Mucosa of rectum (tissue), 2 donors: ENCODE data around the gene CACNA1E.

Source experiments
- H3K27ac ChIP-seq, 2 donors: one replicate each; pipeline ENCODE4 v1.7.0; 2013; ENCODE audit warnings: inconsistent platforms in 2 of 2, low read depth in 2 of 2, low read length in 2 of 2
- H3K27me3 ChIP-seq, 2 donors: one replicate each; pipeline ENCODE4 v1.7.0; 2013; ENCODE audit warnings: low read length in 2 of 2; ENCODE audit not compliant: control insufficient read depth in 2 of 2, insufficient read depth in 2 of 2
- H3K36me3 ChIP-seq, 2 donors: one replicate each; pipeline ENCODE4 v1.7.0; 2013; ENCODE audit warnings: low read length in 2 of 2; ENCODE audit not compliant: control insufficient read depth in 2 of 2, insufficient read depth in 2 of 2
- H3K4me1 ChIP-seq, 2 donors: one replicate each; pipeline ENCODE4 v1.7.0; 2013; ENCODE audit warnings: low read length in 2 of 2, mild to moderate bottlenecking in 1 of 2; ENCODE audit not compliant: control insufficient read depth in 2 of 2, insufficient read depth in 2 of 2
- H3K4me3 ChIP-seq, 2 donors: one replicate each; pipeline ENCODE4 v1.7.0; 2013; ENCODE audit warnings: low read length in 2 of 2
- H3K9ac ChIP-seq, 2 donors: one replicate each; pipeline ENCODE4 v1.7.0; 2013; ENCODE audit warnings: low read length in 2 of 2, low read depth in 1 of 2, mild to moderate bottlenecking in 1 of 2
- H3K9me3 ChIP-seq, 2 donors: one replicate each; pipeline ENCODE4 v1.7.0; 2013; ENCODE audit warnings: low read length in 2 of 2; ENCODE audit not compliant: control insufficient read depth in 2 of 2
- donor health status: healthy.
- donor health status: Normal muscosa, but diverticular disease.

The CACNA1E gene

GRCh38 chr1:181701891-181702290, 218.6 kb downstream of the CACNA1E start:
- no peaks in the 10 kb centered on the region for H3K27me3 ChIP-seq
- H3K9ac ChIP-seq, result no peak overlapping the region
- H3K27ac ChIP-seq, result no peak overlapping the region
- no peaks in the 10 kb centered on the region for H3K4me1 ChIP-seq
- no peaks in the 10 kb centered on the region for H3K36me3 ChIP-seq
- H3K9me3 ChIP-seq, result no peaks in the 10 kb centered on the region
- no peak overlapping the region for H3K4me3 ChIP-seq

GRCh38 chr1:181704546-181704945, 221.2 kb downstream of the CACNA1E start:
- no peaks in the 10 kb centered on the region for H3K27me3 ChIP-seq
- no peaks in the 10 kb centered on the region for H3K9me3 ChIP-seq
- no peak overlapping the region for H3K4me3 ChIP-seq
- H3K4me1 ChIP-seq, result no peaks in the 10 kb centered on the region
- H3K36me3 ChIP-seq, result no peaks in the 10 kb centered on the region
- H3K9ac ChIP-seq, result no peak overlapping the region
- H3K27ac ChIP-seq, result no peak overlapping the region

- Histone ChIP-seq H3K27ac (no peak overlapping the region), H3K4me3 (no peak overlapping the region), H3K27me3 (no peaks in the 10 kb centered on the region), H3K9ac (no peak overlapping the region), H3K9me3 (no peaks in the 10 kb centered on the region), H3K36me3 (no peaks in the 10 kb centered on the region), H3K4me1 (no peaks in the 10 kb centered on the region)
Observed at GRCh38 chr1:181711820-181712219, 228.5 kb downstream of the CACNA1E start.

GRCh38 chr1:181712711-181713110, 229.4 kb downstream of the CACNA1E start:
- H3K4me1 ChIP-seq, result no peaks in the 10 kb centered on the region
- H3K9me3 ChIP-seq, result no peaks in the 10 kb centered on the region
- H3K36me3 ChIP-seq, result no peaks in the 10 kb centered on the region
- H3K27ac ChIP-seq, result no peak overlapping the region
- H3K9ac ChIP-seq, result no peak overlapping the region
- H3K4me3 ChIP-seq, result no peak overlapping the region
- H3K27me3 ChIP-seq, result no peaks in the 10 kb centered on the region

- no peak overlapping the region for H3K4me3 ChIP-seq
- H3K27ac ChIP-seq, result no peak overlapping the region
- no peaks in the 10 kb centered on the region for H3K27me3 ChIP-seq
- no peak overlapping the region for H3K9ac ChIP-seq
- no peaks in the 10 kb centered on the region for H3K9me3 ChIP-seq
- H3K36me3 ChIP-seq, result no peaks in the 10 kb centered on the region
- H3K4me1 ChIP-seq, result no peaks in the 10 kb centered on the region
Observed at GRCh38 chr1:181714428-181714827, 231.1 kb downstream of the CACNA1E start.

GRCh38 chr1:181718034-181718433, 234.7 kb downstream of the CACNA1E start:
- H3K4me1 ChIP-seq, result no peaks in the 10 kb centered on the region
- no peak overlapping the region for H3K4me3 ChIP-seq
- H3K36me3 ChIP-seq, result no peaks in the 10 kb centered on the region
- no peak overlapping the region for H3K9ac ChIP-seq
- H3K27ac ChIP-seq, result no peak overlapping the region
- H3K27me3 ChIP-seq, result no peaks in the 10 kb centered on the region
- H3K9me3 ChIP-seq, result no peaks in the 10 kb centered on the region

- Histone ChIP-seq H3K27ac (no peak overlapping the region), H3K9ac (no peak overlapping the region), H3K9me3 (no peaks in the 10 kb centered on the region), H3K4me1 (no peaks in the 10 kb centered on the region), H3K27me3 (no peaks in the 10 kb centered on the region), H3K4me3 (no peak overlapping the region), H3K36me3 (no peaks in the 10 kb centered on the region)
Observed at GRCh38 chr1:181726320-181727012, 243.1 kb downstream of the CACNA1E start.

GRCh38 chr1:181730606-181731005, 247.3 kb downstream of the CACNA1E start:
- Histone ChIP-seq H3K36me3 (no peaks in the 10 kb centered on the region), H3K27me3 (no peaks in the 10 kb centered on the region), H3K27ac (no peak overlapping the region), H3K9ac (no peak overlapping the region), H3K4me3 (no peak overlapping the region), H3K4me1 (no peaks in the 10 kb centered on the region), H3K9me3 (no peaks in the 10 kb centered on the region)

GRCh38 chr1:181732218-181732990, 249.1 kb downstream of the CACNA1E start:
- Histone ChIP-seq H3K36me3 (no peaks in the 10 kb centered on the region), H3K4me3 (no peak overlapping the region), H3K27ac (no peak overlapping the region), H3K4me1 (no peaks in the 10 kb centered on the region), H3K9ac (no peak overlapping the region), H3K27me3 (no peaks in the 10 kb centered on the region), H3K9me3 (no peaks in the 10 kb centered on the region)

GRCh38 chr1:181733486-181733885, 250.2 kb downstream of the CACNA1E start:
- no peak overlapping the region for H3K4me3 ChIP-seq
- H3K36me3 ChIP-seq, result no peaks in the 10 kb centered on the region
- no peak overlapping the region for H3K9ac ChIP-seq
- H3K27me3 ChIP-seq, result no peaks in the 10 kb centered on the region
- no peaks in the 10 kb centered on the region for H3K4me1 ChIP-seq
- H3K9me3 ChIP-seq, result no peaks in the 10 kb centered on the region
- H3K27ac ChIP-seq, result no peak overlapping the region
